ENCODE data around the gene FRMD4A.
"Not testable (repeated sequence)": the region's sequence is repeated elsewhere in the genome, so short reads cannot be mapped to it uniquely, and the experiment has no call there.

FRMD4A gene

DNA sequence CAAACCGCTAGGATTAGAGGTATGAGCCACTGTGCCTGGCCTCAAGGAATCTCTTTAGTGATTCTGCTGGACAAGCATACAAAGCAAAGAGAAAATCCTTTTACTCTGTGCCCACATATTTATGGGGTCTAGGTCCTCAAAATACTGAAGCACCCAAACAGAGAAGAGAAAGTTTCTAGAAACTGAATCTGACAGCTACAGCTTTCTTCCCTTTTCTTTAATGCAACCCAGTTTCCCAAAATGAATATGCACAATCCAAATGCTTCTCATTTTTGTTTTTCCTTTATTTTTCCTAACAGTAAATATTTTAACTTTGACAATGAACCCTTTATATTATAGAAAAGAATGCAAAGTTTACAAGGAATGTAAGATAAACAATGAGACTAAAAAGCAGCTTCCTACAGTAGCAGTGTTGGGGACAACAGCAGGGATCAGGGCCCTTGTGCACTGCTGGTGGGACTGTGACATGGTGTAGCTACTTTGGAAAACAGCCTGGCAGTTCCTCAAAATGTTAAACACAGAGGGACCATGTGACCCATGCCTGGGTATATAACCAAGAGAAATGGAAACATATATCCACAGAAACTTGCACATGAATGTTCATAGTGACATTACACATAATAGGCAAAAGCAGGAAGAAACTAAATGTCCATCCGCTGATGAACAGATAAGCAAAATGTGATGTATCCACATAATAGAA lies 418.8 kb downstream of the FRMD4A start:
- DNase-seq (ENCODE audit: low spot score), result no peak

DNA sequence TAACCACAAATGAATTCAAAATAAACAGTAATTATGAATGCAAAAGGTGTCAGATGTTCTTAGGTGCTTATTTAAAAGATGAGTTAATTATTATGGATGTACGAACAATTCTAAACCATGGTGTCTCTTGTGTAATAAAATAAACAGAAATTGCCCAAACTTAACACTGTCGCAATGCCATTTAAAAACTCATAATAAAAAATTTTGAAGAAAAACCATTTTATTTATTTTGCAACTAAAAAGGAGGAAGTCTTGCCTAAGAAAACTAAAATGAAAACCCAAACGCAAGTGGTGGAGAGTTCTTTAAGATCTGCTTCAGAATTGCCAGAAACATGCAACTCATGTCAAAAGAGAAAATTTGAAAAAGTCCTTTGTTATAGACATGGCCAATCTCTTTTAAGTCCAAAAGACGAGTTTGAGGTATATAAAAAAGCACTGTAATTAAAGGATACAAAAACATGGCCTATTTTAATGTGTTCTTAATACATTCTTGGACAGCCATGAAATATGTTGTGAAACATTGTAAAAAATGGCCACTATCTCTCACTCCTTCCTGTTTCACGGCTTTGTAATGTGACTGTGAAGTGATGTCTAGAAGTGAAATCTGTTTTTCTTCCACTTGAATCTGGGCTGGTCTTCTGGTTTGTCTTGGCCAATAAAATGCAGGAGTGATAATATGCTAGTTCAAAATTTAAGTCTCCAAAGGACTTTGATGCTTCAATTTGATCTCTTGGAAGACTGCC lies 421.0 kb downstream of the FRMD4A start:
- no peak for DNase-seq (ENCODE audit: low spot score)

DNA sequence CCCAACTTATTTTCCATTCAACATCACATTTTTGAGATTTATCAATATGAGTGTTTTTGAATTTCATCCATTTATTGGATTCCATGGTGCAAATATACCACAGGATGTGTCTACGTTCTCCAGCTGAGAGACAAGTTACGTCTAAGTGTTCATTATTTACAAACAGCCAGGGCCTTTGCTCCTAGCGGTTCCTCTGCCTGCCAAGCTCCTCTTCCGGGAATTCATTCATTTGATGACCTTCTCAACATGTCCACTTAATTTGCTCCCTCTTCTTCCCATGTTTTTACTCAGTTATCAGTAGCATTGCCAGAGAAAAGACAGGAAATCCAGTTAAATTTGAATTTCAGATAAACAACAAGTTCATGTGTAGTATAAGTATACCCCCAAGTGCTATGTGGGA lies 422.2 kb downstream of the FRMD4A start:
- DNase-seq (ENCODE audit: low spot score), result no peak

DNA sequence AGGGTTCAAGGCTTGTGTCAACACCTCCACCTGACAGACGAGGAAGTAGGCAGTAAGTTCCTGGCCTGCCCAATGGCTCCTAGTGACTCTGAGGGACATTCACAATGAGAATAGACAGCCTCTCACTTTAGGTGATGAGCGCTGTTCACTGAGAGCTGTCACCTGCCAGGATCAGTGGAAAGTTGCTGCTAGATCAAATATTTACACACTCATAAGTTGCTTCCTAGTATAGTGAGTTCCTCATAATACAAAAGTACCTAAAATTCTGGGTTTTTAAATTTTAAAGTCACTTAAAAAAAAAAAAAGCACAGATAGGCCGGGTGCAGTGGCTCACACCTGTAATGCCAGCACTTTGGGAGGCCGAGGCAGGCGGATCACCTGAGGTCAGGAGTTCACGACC lies 423.2 kb downstream of the FRMD4A start:
- DNase-seq (ENCODE audit: low spot score), result no peak

DNA sequence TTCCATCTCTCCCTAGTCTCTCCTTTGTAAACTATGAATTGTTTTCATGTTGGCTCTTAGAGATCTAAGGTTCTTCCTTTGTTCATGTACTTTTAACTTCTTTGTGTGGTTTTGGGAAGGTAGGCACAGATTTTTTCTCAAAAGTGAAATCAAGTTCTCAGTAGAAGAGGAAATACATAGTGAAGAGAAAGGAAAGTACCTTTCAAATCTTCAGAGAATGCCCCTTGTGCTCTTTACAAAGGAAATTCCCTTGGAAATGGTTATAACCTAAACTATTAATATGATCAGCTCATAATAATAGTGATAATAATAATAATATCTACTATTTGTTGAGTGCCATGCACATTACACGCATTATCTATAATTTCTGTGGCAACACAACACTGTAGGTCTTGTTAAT lies 425.4 kb downstream of the FRMD4A start:
- no peak for DNase-seq (ENCODE audit: low spot score)

DNA sequence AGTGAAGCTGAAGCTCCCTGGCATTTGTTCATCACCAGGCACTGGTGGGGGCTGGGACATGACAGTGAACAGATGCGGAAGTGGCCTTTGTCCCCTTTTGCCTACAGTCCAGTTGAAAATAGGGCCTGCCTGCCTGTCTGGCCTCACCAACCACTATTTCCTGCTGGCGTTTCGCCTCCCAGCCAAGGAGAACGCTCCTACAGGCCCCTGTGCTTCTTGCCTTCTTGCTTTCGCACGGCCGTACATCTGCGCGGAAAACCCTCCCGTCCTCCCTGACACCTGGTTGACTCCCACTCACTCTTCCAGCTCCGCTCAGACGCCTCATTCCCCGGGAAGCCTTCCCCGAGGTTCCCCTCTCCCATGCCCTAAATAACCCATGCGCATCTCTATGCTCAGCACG lies 426.7 kb downstream of the FRMD4A start:
- no peak for DNase-seq (ENCODE audit: low spot score)

DNA sequence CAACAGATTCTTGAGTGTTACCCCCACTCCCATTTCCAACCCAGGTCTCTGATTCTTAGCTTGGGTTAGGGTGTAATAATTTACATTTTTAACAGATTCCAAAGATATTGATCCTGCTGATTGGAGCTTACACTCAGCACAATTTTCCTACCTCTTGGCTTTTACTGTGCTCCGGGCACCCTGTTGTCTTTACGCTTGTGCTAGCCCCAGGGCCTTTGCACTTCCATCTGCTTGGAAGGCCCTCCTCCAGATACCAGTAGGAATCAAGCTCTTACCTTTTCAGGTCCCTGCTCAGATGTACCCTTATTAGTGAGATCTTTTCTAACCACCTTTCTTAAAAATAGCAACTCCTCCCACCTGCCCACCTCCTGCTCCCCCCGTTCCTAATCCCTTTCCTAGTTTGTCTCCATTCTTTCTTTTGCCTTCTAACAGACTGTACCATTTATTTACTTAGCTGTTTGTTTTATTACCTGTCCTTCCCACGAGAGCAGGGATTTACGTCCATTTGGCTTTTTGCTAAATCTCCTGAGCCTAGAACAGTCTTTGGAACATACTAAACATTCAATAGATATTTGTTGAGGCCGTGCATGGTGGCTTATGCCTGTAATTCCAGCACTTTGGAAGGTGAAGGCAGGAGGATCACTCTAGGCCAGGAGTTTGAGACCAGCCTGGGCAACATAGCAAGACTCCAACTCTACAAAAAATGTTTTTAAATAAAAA lies 427.7 kb downstream of the FRMD4A start:
- DNase-seq (ENCODE audit: low spot score), result no peak

DNA sequence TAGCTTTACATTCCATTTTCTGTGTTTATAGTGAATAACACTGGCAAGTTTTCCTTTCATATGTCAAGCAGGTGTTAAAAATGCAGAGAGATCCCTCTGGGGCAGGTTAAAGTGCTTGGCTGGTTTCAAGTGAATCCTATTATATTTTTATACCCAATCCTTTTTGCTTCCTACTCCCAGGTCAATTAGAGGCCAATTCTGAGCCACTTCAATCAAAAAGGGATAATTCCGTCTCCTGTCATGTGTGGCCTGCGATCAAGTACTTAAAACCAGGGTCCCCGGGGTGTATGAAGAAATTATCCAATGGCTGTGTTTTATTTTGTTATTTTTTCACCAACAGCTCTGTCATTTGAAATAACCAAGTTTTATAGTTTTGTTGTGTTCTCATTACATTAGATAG lies 430.8 kb downstream of the FRMD4A start:
- no peak for DNase-seq (ENCODE audit: low spot score)

DNA sequence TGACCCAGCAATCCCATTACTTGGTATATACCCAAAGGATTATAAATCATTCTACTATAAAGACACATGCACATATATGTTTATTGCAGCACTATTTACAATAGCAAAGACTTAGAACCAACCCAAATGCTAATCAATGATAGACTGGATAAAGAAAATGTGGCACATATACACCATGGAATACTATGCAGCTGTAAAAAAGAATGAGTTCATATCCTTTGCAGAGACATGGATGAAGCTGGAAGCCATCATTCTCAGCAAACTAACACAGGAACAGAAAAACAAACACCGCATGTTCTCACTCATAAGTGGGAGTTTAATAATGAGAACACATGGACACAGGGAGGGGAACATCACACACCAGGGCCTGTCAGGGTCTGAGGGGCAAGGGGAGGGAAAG lies 434.6 kb downstream of the FRMD4A start:
- DNase-seq (ENCODE audit: low spot score), result not testable (repeated sequence)

DNA sequence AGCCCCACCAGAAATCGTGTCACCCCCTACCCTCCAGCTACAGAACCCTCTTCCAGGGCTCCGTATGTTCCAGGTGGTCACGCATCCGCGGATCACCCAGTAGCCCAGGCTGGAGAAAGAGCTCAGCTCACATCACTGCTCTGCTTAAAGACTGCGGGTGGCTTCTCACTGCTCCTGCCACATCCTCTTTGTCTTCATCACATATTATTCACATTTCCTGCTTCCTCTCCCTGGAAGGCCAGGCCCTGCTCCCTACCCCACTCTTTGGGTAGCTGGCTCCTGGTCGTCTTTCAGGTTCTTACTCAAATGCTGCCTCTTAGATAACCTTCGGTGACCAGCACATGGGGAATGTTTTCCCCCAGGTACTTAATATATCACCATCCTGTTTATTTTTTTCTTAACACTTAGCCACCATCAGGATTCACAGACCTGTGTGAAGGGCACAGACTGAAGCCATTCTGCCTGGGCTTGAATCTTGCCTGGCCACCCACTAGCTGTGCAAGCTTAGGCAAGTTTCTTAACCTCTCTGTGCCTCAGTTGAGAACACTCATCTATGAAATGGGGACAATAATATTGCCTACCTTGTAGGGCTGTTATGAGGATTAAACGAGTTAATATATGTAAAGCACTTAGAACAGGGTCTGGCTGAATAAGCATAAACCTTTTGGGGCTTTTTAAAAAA lies 436.2 kb downstream of the FRMD4A start:
- DNase-seq (ENCODE audit: low spot score), result peak; percentile 24

DNA sequence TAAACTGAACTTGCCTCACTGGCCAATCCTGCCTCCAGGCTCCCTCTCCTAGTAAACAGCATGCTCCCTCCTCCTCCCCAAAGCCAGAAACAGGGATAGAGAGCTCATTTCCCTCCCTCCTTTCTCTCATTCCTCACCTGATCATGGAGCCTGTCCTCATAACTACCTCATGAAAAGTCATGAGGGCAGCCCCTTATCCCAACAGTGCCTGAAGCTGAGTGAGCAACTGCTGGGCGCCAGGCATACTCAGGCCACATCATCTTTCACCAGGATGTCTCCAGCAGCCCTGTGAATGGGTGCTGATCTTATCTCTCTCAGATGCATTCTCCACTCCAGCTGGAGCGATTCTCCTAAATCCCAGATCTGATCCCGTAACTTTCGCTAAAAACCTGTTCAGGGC lies 436.8 kb downstream of the FRMD4A start:
- peak; percentile 30 for DNase-seq (ENCODE audit: low spot score)

DNA sequence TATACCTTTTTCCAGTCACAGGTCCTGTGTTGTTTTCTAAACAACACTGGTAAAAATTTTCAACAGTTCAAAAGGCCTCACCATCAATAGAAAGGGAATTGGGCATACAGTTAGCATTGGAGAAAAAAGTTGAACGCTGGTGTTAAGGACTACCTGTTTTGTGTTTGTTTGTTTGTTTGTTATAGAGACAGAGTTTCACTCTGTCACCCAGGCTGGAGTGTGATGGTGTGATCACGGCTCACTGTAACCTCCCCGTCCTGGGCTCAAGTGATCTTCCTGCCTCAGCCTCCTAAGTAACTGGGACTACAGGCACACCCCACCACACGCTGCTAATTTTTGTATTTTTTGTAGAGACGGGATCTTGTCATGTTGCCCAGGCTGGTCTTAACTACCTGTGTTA lies 437.9 kb downstream of the FRMD4A start:
- no peak for DNase-seq (ENCODE audit: low spot score)

DNA sequence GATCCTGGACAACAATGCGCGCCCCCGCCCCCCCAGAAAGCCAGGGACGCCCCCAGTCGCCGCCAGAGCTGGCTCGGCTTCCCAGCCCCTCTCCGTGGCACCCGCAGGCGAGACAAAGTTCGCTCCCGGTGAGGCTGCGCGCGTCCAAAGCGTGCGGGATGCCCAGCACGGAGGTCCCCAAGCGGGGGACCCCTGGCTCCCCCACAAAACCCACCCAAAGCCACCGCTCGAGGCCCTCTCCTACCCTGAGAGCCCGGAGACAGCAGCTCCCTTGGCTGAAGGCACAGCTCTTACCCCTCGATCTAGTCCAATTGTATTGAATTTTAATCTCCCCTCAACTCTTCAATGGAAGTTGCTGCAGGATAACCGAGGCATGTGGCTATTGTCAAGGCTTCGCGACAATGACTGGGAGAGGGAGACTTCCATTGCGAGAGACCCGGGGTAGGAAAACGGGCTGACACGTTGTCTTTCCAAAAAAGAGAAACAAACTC lies 438.7 kb downstream of the FRMD4A start:
- DNase-seq (ENCODE audit: low spot score), result no peak

DNA sequence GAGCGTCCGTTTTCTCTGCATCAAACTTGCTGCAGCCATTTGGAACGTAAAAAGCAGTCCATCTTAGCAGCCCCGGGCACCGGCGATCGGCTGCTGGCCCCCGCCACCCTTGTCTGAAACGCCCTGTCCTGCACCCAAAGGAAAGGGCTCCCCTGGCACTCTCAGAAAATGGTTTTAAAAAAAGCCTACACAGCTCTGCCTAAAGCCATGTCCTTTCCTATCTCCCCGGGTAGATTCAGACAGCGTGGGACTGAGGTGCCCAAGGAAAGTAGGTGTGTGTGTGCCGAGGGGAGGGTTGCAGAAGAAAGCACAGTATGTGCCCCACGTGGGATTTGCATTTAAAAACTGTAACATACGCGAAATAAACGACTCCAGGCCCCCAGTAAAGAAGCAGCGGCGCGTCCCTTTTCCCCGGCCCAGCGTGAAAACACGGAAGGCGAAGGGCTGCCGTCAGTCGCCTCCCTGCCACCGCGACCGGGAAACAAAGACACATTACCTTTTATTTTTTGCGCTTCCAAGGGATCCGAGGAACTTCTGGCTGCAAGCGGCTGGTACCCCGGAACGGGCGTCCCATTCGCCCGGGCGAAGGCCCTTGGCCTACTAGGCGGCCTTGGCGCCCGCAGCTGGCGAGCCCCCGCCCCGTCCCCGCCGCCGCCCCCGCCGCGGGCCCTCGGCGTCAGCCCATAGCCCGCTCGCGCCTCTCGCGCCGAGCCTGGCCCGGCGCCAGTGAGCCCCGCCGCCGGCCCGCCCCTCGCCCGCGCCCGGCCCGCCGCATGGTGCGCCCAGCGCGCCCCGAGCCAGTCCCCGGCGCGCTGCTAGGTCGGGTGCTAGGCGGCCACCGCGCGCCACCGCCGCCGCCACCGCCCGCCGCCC lies 439.4 kb downstream of the FRMD4A start:
- DNase-seq (ENCODE audit: low spot score), result peak; percentile 75

DNA sequence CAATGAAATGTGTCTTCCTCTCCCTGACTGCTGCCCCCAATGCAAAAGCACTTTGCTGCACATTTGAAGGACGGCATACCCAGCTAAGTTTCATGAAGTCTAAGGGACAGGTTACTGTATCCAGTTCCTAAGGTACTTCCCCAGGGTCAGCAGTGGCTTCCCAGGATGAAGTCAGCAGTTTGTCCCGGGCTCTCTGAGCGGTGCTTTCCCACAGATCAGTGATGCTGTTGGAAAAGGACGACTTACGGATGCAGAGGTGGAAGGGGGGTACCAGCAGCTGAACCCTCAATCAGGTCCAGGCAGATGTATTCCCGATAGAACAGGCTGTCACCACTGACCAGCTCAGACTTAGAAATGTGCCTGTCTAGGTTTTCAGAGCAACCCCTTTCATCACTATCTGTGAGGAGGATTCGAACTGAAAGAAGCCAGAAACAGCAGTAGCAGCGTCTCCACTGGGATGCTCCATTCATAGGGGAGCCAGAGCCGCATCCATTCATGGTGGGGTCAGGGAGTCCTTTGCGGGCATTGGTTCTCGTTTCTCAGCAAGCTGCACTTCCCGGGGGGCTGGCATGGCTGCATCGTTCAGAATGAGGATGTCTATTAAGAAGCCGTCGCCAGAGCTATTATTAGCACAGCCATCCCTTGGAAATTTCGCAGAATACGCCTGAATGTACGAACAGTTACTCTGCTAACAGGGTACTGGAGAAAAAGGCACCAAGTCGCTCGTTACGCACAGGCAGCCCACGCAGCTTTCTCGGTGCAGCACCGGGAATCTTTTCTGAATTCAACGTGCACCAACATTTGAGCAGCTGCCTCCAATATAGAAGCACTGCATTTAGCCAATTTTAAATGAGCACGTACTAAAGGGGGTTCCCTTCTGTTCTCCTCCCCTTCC lies 440.2 kb downstream of the FRMD4A start:
- peak; percentile 52 for DNase-seq (ENCODE audit: low spot score)

DNA sequence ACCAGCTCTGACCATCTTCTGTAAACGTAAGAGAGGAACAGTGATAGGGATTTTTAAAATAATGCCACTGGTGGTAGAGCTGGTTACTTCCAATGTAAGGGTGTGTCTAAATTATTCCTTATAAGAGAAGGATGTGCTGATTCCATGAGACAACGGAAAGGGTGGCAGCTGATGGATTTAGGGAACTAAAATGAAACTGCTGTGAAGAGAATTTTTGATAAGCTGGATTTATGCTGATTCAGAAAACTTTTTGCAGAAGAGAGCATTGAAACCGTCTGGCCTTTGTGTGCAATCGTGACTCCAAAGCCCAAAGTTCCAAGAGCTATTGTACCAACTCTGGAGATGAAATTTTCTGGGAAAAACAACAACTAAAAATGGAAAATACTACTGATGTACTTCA lies 443.0 kb downstream of the FRMD4A start:
- no peak for DNase-seq (ENCODE audit: low spot score)

DNA sequence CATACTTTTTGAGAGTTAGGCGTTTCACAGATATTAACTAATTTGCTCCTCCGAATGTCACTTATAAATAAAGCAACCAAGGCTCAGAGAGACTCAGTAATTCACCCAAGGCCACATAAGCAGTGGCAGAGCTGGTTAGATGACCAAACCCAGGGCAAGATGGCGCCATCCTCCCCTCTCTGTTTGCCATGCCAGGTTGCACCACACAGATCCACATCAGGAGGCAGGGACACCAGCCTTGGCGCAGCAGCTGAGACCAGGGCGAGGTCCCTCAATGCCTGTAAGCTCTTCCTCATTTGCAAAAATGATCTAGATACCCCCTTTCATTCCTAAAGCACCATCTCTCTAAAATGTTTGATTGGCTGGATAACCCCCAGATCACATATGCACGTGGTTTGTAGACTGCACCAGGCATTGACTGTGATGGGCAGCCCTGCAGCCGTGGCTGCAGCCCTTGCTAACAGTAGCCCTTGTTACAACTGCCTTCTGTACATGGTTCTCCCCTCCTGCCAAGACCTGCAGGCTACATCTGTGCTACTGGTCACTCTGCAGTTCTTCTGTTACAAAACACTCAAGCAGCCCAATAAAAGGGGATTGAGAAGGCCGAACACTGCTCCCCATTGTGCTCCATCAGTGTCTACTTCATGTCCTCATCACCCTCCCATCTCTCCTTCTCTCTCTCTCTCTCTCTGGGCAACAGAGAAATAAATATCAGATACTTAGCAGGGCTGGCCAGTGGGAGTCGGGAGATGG lies 445.3 kb downstream of the FRMD4A start:
- DNase-seq (ENCODE audit: low spot score), result no peak

DNA sequence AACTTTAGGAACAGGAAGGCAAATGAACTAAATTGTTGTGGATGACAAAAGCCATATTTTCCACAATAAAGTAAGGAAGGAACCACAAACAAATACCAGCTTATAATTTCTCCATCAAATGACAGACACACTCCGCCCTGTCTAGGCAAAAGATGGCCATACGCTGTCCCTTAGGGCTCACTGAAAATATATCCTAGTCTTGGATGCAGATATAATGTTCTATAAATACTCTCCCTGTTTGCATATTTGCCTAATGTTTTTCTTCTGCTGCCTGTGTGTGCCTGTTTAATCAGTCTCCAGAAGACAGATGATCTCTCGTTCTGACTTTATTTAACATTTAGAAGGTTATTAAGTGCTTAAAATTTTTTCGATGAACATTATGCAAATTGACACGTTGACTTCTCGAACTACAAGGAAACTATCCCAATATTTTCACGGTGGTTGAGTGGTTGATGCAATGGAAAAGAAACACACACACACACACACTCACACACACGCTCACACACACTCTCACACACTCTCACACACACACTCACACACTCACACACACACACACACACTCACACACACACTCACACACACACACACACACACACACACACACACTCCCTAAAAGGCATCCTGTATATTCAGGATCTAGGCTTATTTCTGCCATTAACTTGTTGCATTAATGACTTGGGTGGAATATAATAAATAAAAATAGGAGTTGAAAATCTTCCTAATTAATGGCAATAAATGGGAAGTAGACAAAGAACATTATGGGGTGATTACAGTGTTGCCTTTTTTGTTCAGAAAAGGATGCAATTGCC lies 446.9 kb downstream of the FRMD4A start:
- DNase-seq (ENCODE audit: low spot score), result no peak
